HG03196 (cell line): ENCODE results near the gene PLCG1.
"Not testable (repeated sequence)": the region's sequence is repeated elsewhere in the genome, so short reads cannot be mapped to it uniquely, and the experiment has no call there.

ENCODE experiments used
- ATAC-seq: cut with Tn5 transposase; IDR thresholded peaks from one replicate; pipeline ENCODE4 v1.9.1; 2021; ENCODE audit not compliant: unreplicated experiment

The PLCG1 gene

DNA sequence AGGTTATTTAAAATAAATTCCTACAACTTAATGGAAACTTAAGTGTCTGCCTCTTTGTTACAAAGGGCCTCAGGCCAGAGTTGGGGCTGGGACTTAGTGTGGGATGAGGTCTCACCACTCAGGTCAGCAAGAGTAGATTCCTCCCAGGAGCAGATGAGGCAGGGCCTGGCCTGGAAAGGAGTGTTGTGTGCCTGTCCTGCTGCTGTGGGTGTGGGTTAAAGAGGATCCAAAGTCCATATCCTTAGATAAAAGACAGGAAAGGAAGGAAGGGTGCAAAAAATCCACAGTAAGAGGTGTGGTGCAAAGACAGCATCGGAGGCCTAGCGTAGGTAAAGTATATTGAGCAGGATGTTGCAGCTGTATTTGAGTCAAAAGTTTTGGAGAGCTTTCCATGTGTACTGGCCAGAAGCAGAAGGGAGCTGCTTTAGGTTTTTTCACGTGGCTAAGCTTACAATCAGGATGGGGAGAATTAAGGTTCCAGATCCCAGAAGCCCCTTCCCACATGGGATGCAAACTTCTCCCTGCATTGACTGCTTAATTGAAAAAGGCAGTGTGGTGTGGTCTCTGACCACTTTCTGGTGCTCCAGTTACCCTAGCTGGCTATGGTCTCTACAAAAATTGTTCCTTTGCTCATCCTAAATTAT is 12.8 kb upstream of the PLCG1 start:
- ATAC-seq: no peak

DNA sequence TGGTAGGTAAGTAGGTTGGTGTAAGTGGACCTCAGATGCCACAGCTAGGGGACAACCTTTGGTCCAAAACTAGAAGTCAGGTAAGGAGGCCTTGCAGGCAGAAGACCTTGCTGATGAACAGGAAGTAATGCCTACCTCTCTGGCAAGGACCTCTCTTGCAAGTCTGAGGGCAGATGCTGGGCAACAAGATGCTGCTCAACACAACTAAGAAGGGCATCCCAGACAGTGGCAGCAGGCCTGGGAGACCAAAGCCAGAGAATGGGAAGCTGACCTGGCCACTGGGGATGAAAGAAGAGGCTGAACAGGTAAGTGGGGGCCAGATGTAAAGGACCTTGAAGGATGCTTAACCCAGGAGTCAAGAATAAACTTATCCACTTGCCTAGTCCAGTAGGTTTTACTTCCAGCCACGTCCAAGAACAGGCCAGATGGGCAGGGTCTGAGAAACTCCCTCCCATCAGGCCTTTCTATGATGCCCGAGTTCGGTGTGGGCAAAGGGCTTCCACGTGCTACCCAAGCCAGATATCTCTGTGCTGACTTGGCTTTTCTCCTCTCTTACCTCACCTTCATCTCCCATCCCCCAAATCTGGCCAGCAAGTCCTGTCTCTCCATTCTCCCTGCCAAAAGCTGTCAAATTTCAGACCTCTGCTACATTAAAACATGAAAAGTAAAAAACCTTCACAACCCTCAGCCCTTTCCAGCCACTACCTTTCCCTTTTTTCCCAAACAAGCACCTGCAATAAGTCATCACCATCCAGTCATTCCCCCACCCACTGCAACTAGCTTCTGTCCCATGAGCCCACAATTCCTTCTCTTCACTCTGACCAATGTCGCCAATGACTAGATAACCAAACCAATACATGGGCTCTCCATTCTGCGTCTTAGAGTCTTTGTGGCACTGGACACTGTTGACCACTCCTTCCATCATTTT is 11.5 kb upstream of the PLCG1 start:
- no peak for ATAC-seq

- ATAC-seq: no peak
These were observed 10.6 kb upstream of the PLCG1 start for GRCh38 chr20:41126719-41127118.

DNA sequence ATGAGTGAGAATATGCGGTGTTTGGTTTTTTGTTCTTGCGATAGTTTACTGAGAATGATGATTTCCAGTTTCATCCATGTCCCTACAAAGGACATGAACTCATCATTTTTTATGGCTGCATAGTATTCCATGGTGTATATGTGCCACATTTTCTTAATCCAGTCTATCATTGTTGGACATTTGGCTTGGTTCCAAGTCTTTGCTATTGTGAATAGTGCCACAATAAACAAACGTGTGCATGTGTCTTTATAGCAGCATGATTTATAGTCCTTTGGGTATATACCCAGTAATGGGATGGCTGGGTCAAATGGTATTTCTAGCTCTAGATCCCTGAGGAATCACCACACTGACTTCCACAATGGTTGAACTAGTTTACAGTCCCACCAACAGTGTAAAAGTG is 9.0 kb upstream of the PLCG1 start:
- ATAC-seq: not testable (repeated sequence)

- ATAC-seq: peak; percentile 40
These were observed 5.6 kb upstream of the PLCG1 start for GRCh38 chr20:41131594-41132387.

DNA sequence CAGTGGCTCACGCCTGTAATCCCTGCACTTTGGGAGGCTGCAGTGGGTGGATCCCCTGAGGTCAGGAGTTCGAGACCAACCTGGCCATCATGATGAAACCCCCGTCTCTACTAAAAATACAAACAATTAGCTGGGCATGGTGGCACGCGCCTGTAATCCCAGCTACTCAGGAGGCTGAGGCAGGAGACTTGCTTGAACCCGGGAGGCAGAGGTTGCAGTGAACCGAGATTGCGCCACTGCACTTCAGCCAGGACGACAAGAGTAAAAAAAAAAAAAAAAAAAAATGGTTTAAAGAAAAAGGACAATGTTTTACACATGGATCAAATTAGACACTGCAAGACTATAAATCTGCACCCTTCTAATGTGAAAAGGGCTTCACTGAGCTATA is 5.0 kb upstream of the PLCG1 start:
- ATAC-seq: not testable (repeated sequence)

DNA sequence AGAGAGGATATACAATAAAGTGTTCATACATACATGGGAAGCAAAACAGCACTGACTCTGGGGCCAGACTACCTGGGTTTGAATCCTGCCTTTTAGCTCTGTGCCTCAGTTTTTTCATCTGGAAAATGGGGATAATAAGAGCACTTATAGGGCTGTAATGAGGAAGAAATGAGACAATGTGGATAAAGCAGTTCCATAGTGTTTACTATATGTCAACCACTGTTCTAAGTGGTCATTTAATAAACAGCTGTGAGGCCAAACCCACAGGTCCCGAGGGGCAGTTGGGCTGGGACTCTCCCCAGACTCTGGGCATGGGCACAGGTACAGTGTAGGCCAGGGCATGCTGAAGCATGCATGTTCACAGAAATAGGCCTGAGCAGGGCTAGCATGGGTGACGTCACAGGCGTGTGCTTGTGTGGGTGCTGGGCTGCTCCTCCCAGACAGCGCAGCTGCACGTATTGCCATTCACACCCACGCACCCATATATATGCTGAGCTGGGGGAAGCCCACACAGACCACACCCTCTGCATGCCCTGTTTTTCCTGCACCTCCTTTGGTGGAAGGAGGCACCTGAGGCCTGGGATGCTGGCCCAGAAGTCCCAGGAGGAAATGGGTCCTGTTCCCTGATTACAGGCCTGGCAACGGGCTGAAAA is 3.5 kb upstream of the PLCG1 start:
- ATAC-seq: peak; percentile 33

DNA sequence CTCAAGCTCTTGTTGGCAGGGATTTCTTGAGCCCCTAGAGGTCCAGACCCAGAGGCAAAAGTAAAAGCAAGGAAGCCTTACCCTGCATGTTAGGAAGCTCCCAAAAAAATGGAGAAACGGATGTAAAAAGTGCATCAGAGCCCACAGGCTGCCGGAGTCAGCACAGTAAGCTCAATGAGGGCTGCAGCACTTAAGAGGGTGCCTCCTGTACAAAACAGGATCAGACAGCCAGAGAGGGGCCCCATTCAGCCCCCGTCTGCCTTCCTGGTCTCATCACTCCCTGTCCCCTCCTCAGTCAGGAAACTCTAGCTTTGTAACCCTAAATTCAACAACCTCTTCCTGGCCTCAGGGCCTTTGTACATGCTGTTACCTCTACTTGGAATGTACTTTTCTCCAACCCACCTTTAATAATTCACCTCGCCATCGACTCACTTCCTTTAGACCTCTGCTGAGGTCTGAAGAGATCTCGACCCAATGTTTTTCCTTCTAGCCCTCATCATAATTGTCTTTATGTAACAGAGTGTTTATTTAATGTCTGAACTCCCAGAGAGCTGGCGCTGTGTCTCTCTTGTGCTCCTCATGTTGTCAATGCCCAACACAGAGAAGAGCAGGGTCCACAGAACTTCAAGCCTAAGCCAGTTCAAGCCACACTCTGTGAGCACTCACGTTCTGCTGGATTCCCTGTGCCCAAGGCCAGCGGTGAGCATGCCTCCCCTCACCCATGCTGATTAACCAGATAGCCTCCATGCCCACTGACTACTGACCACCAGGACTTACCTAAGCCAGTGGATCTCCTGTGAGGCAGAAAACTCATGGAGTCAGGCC is 2.8 kb upstream of the PLCG1 start:
- ATAC-seq: no peak

DNA sequence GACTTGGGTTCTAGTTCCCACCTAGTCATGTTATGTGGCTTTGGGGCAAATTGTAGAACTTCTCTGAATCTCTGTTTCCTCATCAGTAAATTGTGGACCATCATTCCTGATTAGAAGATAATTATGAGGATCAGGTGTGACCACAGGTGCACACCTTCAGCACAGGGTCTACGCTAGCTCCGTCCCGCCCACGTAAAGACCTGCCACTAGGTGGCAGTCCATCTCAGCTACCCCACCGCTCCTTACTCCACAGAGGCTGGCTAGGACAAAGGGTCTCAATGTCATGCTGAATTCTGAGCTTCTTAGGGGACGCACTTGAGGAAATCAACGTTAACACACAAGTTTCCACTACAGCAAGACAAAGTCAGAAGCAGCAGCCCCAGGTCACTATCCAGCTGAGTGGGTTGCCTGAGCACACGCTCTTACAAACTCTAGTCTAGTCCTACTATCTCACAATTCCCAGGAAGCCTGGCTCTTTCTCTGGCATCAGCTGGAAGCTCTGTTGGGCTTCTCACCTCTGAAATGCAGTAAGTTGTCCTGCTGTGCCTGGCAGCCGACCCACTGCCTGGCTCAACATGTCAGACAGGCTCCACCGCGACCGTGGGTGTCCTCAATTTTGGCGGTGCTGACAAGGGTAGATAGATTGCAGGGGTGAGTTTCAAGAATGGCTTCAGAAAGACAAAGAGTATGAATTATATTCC is 2.0 kb upstream of the PLCG1 start:
- no peak for ATAC-seq

DNA sequence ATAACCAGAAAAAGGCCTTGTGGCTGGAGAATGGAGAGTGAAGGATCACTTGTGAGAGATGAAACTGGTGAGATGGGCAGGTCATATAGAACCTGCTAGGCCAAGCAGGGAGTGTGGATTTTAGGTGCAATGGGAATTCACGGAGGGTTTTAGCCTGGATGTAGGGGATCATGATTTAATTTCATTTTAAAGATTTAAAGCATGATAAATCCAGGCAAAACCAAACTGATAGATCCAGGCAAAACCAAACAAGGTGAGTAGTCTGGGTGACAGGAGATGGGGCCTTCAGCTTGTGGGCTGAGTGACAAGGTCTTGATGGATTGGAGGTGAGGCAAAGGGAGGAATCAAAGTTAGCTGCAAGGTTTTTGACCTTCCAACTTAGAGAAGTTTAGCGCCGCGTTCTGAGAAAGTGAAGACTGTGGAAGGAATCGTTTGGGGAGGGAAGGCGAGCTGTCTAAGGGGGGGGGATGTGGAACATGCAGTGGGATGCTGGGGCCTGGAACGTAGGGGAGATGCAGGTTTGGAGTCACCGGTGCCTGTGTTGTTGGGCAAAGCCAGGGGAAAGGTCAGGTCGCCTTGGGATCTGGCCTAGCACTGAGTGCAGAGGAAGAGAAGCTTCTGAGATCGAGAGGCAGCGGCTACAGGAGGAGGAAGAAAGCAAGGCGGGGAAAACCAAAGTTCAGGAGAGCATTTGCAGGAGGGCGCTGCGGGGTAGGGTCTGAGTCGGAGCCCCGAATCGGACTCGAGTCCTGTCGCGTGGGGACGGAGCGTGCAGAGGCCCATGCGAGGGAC is 1.3 kb upstream of the PLCG1 start:
- ATAC-seq: no peak

DNA sequence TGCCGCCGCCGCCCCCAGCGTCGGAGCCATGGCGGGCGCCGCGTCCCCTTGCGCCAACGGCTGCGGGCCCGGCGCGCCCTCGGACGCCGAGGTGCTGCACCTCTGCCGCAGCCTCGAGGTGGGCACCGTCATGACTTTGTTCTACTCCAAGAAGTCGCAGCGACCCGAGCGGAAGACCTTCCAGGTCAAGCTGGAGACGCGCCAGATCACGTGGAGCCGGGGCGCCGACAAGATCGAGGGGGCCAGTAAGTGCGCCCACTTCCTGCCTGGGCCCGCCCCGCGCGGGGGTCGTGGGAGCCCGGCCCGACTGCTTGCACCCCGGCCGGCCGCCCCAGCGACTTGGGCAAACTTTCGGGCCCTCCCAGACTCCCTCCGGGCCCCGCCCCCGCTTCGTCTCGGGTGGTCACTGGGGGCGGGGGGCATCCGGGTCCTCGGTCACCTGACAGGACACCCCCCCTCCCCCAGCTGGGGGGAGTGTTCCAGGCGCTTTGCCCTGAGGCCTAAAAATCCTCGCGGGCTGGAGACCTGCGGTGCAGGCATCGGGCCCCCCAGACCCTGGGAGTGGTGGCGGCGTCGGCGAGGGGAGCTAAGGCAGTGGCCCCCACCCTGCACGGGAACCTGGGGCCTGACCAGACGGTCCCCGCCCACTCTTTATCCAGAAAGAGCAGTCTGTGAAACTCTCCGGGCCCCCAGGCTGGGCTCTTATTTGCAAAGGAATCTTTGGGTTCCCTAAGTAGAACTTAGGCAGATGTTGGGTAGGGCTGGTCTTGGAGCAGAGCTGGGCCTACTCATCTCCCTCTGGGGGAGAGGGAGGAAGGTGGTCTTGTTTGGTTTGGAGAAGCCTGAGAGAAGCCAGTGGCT is 501 bp downstream of the PLCG1 start:
- peak; percentile 8 for ATAC-seq

DNA sequence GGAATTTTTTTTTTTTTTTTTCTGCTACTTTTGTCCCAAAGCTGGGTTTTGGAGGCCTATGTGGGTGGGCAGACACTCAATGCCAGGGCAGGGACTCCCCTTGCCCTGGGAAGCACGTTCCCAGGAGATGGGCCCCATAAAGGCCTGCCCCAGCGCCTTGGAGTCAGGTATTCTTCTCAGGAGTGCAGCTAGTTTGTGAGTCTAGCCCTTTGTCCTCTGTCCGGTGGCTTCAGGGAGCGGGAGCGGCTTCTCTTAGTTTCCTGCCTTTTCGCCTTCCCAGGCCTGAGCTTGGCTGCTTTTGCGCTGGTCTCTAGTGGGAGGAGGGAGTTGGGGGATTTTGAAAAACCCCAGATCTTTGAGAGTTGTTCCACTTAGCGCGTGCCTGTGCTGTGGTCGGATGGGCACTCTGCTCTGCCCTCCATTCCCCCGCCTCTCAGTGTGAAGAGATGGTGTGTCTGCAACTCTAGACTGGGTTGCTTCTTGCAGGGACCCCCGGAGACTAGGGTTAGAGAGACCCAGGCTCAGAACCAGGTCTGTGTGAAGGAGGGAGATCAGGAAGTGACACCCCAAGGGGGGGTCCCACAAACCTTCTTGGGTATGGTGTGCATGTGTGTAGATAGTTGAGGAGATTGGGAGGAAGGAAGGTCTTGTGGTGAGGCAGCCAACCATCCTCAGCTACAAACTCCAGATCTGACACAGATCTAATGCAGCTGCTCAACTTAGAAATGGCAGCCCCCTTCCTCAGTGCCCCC is 1.3 kb downstream of the PLCG1 start:
- no peak for ATAC-seq

GRCh38 chr20:41139227-41140093 is 2.1 kb downstream of the PLCG1 start:
- no peak for ATAC-seq

- ATAC-seq: no peak
These were observed 3.1 kb downstream of the PLCG1 start for GRCh38 chr20:41140226-41141133.

- ATAC-seq: no peak
These were observed 3.9 kb downstream of the PLCG1 start for GRCh38 chr20:41141153-41141815.
